ENCODE measurements around the gene SF3B5. TPM values are rescaled to one million over a fixed set of nuclear protein-coding genes. Genes with fewer than 3 reads are reported as not detected.

The SF3B5 gene
- total RNA-seq, 6 donors from 2014 or later: 47.1 to 157 (median 96.9) TPM

DNA sequence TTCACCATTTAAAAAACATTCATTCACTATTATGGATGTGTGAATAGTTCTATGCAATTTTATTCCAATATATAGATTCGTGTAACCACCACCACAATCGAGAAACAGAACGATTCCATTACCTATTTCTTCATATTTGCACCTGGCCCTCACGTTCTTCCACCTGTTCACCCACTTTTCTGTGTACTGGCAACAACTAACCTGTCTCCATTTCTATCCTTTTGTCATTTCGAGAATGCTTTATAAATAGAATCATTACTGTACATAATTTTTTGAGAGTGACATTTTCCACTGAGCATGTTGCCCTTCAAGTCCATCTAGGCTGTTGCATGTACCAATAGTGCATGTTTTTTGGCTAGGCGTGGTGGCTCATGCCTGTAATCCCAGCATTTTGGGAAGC, 31.7 kb upstream of the SF3B5 start:
- no peak for ATAC-seq (ENCODE audit: low FRiP score in 2 of 2)

DNA sequence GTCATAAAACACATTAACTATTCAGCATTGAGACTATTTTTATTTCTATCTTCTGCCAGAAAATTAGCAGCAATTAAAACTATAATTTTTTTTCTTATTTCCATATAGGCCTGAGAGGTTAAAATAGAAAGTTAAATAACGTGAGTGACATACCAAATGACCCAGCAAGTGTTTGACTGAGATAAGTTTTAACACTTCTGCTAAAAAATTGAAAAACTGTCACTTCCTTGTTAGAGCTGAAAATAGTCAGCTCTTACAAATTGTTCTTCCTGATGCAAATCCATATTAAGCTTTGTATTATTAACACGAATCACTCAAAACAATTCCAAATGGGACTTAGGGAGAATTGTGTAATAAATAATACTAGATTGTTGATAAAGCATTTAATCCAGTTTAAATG, 28.5 kb upstream of the SF3B5 start:
- no peaks in the 10 kb centered on the region for H3K27me3 ChIP-seq
- H3K4me3 ChIP-seq: no peak overlapping the region
- H3K27ac ChIP-seq: no peak overlapping the region
- 24 to 41% methylated on average over 2 of the region's 2 CpGs for WGBS, 2 donors
- no peak for DNase-seq
- TF ChIP-seq EP300 (IDR thresholded peaks at IDR 0.05) (no peak), POLR2AphosphoS5 (IDR thresholded peaks at IDR 0.05) (no peak), POLR2A (IDR thresholded peaks at IDR 0.05) (no peak)
- TF ChIP-seq, protein P1, sequence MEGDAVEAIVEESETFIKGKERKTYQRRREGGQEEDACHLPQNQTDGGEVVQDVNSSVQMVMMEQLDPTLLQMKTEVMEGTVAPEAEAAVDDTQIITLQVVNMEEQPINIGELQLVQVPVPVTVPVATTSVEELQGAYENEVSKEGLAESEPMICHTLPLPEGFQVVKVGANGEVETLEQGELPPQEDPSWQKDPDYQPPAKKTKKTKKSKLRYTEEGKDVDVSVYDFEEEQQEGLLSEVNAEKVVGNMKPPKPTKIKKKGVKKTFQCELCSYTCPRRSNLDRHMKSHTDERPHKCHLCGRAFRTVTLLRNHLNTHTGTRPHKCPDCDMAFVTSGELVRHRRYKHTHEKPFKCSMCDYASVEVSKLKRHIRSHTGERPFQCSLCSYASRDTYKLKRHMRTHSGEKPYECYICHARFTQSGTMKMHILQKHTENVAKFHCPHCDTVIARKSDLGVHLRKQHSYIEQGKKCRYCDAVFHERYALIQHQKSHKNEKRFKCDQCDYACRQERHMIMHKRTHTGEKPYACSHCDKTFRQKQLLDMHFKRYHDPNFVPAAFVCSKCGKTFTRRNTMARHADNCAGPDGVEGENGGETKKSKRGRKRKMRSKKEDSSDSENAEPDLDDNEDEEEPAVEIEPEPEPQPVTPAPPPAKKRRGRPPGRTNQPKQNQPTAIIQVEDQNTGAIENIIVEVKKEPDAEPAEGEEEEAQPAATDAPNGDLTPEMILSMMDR (IDR thresholded peaks at IDR 0.05): no peak
- no peaks in the 10 kb centered on the region for H3K36me3 ChIP-seq
- ATAC-seq (ENCODE audit: low FRiP score in 2 of 2): no peak
- H3K9me3 ChIP-seq: no peaks in the 10 kb centered on the region
- no peaks in the 10 kb centered on the region for H3K4me1 ChIP-seq

More for the DNA sequence above, 31.7 kb upstream of the SF3B5 start:
- no peak for DNase-seq
- H3K4me1 ChIP-seq: no peaks in the 10 kb centered on the region
- H3K36me3 ChIP-seq: no peaks in the 10 kb centered on the region
- no peaks in the 10 kb centered on the region for H3K27me3 ChIP-seq
- TF ChIP-seq POLR2AphosphoS5 (IDR thresholded peaks at IDR 0.05) (no peak), POLR2A (IDR thresholded peaks at IDR 0.05) (no peak), EP300 (IDR thresholded peaks at IDR 0.05) (no peak)
- TF ChIP-seq, protein P1 (IDR thresholded peaks at IDR 0.05): no peak
- WGBS, 2 donors: 90 to 92% methylated on average over 6 of the region's 6 CpGs
- no peak overlapping the region for H3K27ac ChIP-seq
- no peaks in the 10 kb centered on the region for H3K9me3 ChIP-seq
- no peak overlapping the region for H3K4me3 ChIP-seq

DNA sequence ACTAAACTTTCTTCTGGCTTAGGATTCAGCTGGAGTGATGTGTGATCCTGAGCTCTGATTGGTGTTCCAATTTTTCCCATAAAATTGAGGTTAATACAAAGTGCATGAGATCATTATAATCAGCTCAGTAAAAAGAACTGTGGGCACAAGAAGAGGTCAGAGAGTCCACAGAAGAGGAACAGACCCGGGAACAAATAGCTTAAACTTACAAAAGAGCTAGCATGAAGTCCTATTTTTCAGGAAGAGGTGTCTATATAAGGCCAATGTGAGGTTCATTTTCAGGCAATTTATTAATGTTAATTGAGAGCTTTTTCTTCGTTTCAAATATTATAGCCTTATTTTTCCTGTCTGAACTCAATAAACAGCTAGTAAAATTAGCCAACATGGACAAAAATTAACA, 28.0 kb upstream of the SF3B5 start:
- no peak overlapping the region for H3K27ac ChIP-seq
- no peaks in the 10 kb centered on the region for H3K4me1 ChIP-seq
- TF ChIP-seq EP300 (IDR thresholded peaks at IDR 0.05) (no peak), POLR2A (IDR thresholded peaks at IDR 0.05) (no peak)
- TF ChIP-seq, protein P1 (IDR thresholded peaks at IDR 0.05): no peak
- no peaks in the 10 kb centered on the region for H3K9me3 ChIP-seq
- no peak for ATAC-seq (ENCODE audit: low FRiP score in 2 of 2)
- H3K4me3 ChIP-seq: no peak overlapping the region
- H3K36me3 ChIP-seq: no peaks in the 10 kb centered on the region
- H3K27me3 ChIP-seq: no peaks in the 10 kb centered on the region
- 50 to 52% methylated on average over 2 of the region's 2 CpGs for WGBS, 2 donors
- DNase-seq: no peak

DNA sequence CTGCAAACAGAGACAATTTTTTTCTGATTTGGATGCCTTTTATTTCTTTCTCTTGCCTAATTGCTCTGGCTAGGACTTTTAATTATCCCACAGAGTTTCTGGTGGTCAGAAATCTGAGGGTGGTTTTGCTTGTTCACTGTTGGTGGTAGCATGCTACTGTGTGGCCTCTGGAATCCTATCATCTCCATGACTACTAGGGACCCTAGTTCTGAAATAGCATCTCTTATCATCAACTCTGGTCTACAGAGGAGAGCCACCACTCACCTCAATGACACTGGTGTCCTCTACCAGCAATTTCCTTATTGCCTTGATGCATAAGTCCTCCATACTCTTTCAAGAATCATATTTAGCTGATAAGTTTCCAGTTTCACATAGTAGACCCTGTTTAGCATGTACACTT, 27.5 kb upstream of the SF3B5 start:
- no peak overlapping the region for H3K27ac ChIP-seq
- TF ChIP-seq EP300 (IDR thresholded peaks at IDR 0.05) (no peak), POLR2AphosphoS5 (IDR thresholded peaks at IDR 0.05) (no peak), POLR2A (IDR thresholded peaks at IDR 0.05) (no peak)
- TF ChIP-seq, protein P1 (IDR thresholded peaks at IDR 0.05): no peak
- H3K9me3 ChIP-seq: no peaks in the 10 kb centered on the region
- DNase-seq: no peak
- no peak overlapping the region for H3K4me3 ChIP-seq
- H3K27me3 ChIP-seq: no peaks in the 10 kb centered on the region
- H3K4me1 ChIP-seq: no peaks in the 10 kb centered on the region
- ATAC-seq (ENCODE audit: low FRiP score in 2 of 2): no peak
- H3K36me3 ChIP-seq: no peaks in the 10 kb centered on the region

DNA sequence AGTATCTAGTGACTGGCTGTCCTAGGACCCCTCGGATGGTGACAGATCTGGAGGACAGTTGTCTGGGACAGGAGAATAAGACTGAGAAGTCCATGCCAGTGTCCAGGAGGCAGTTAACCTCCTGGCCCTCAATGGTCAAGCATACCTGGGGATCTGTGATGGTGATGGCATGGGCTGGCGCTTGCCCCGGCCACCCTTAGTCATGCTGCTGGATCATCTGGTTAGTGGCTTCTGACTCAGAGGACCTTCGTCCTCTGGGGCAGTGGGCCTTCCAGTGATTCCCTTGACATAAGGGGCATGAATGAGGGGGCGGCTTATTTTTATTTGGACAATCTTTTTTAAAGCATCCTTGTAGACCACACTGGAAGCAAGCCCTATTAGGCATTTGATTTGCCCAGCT, 24.0 kb upstream of the SF3B5 start:
- Histone ChIP-seq H3K27ac (no peak overlapping the region), H3K27me3 (no peaks in the 10 kb centered on the region), H3K4me1 (no peaks in the 10 kb centered on the region), H3K36me3 (no peaks in the 10 kb centered on the region), H3K9me3 (no peaks in the 10 kb centered on the region), H3K4me3 (no peak overlapping the region)
- WGBS, 2 donors: 95 to 98% methylated on average over 5 of the region's 5 CpGs
- TF ChIP-seq POLR2AphosphoS5 (IDR thresholded peaks at IDR 0.05) (no peak), EP300 (IDR thresholded peaks at IDR 0.05) (no peak), POLR2A (IDR thresholded peaks at IDR 0.05) (no peak)
- TF ChIP-seq, protein P1 (IDR thresholded peaks at IDR 0.05): no peak
- ATAC-seq (ENCODE audit: low FRiP score in 2 of 2) (no peak), DNase-seq (peak in 1 of 2 donors; percentile 15)
